ENCODE data around the gene PDE6D. TPM values are rescaled to one million over a fixed set of nuclear protein-coding genes. Genes with fewer than 3 reads are reported as not detected.

The PDE6D gene
- total RNA-seq, 4 donors from 2014 or later: 20.0 to 59.4 (median 25.7) TPM

GRCh38 chr2:231785413-231785812, 4.3 kb upstream of the PDE6D start:
- H3K9me3 ChIP-seq: no peaks in the 10 kb centered on the region
- peaks cover 0 to 39% (median 17%) of the 10 kb centered on the region in 4 donors for H3K4me1 ChIP-seq
- H3K36me3 ChIP-seq: peaks cover 0 to 3% (median 0%) of the 10 kb centered on the region in 3 donors
- no peak overlapping the region for H3K4me3 ChIP-seq
- TF ChIP-seq CTCF (IDR thresholded peaks at IDR 0.05) (no peak), POLR2A (IDR thresholded peaks at IDR 0.05) (no peak)
- no peaks in the 10 kb centered on the region for H3K27me3 ChIP-seq
- peak overlapping the region in 1 of 4 donors; percentile 83 for H3K27ac ChIP-seq
- no peak for DNase-seq

GRCh38 chr2:231781798-231782726, 980 bp upstream of the PDE6D start:
- TF ChIP-seq POLR2A (IDR thresholded peaks at IDR 0.05) (peak; percentile 35 to 44), CTCF (IDR thresholded peaks at IDR 0.05) (no peak)
- Histone ChIP-seq H3K4me3 (peak overlapping the region; percentile 87 to 99 (median 92)), H3K27me3 (no peaks in the 10 kb centered on the region), H3K9me3 (no peaks in the 10 kb centered on the region), H3K27ac (peak overlapping the region; percentile 77 to 94 (median 90)), H3K36me3 (no peaks in the 10 kb centered on the region), H3K4me1 (peaks cover 0 to 38% (median 22%) of the 10 kb centered on the region in 4 donors)
- peak in 2 of 3 donors; percentile 38 to 53 for DNase-seq

- H3K36me3 ChIP-seq: no peaks in the 10 kb centered on the region
- H3K4me3 ChIP-seq: peak overlapping the region; percentile 87 to 99 (median 92)
- H3K27ac ChIP-seq: peak overlapping the region; percentile 77 to 94 (median 90)
- TF ChIP-seq POLR2A (IDR thresholded peaks at IDR 0.05) (no peak), CTCF (IDR thresholded peaks at IDR 0.05) (no peak)
- H3K27me3 ChIP-seq: no peaks in the 10 kb centered on the region
- H3K4me1 ChIP-seq: peaks cover 0 to 35% (median 15%) of the 10 kb centered on the region in 4 donors
- DNase-seq: peak in 2 of 3 donors; percentile 50 to 53
- H3K9me3 ChIP-seq: no peaks in the 10 kb centered on the region
Measured at GRCh38 chr2:231780123-231780908, 766 bp downstream of the PDE6D start.

GRCh38 chr2:231769170-231770136, 11.6 kb downstream of the PDE6D start:
- H3K4me3 ChIP-seq: no peak overlapping the region
- no peak overlapping the region for H3K27ac ChIP-seq
- TF ChIP-seq POLR2A (IDR thresholded peaks at IDR 0.05): no peak
- TF ChIP-seq CTCF (IDR thresholded peaks at IDR 0.05): no peak
- no peaks in the 10 kb centered on the region for H3K27me3 ChIP-seq
- H3K4me1 ChIP-seq: no peaks in the 10 kb centered on the region
- H3K9me3 ChIP-seq: no peaks in the 10 kb centered on the region
- no peak for DNase-seq
- H3K36me3 ChIP-seq: no peaks in the 10 kb centered on the region

GRCh38 chr2:231765496-231765929, 15.6 kb downstream of the PDE6D start:
- no peak for DNase-seq
- Histone ChIP-seq H3K27me3 (no peaks in the 10 kb centered on the region), H3K4me3 (no peak overlapping the region), H3K9me3 (no peaks in the 10 kb centered on the region), H3K4me1 (no peaks in the 10 kb centered on the region), H3K27ac (no peak overlapping the region), H3K36me3 (no peaks in the 10 kb centered on the region)
- no peak for TF ChIP-seq CTCF (IDR thresholded peaks at IDR 0.05)
- no peak for TF ChIP-seq POLR2A (IDR thresholded peaks at IDR 0.05)
